GM12878 (cell line): ENCODE data around the gene DTX3. TPM values are rescaled to one million over a fixed set of nuclear protein-coding genes. Genes with fewer than 3 reads are reported as not detected.

Source experiments
- polyA plus RNA-seq, 11 experiments: library from polyadenylated mRNA; depleted of rRNA in 4 of 11; unstranded in 6 of 11; stranded (reverse) in 5 of 11; fragments of >200 nt; fragmentation: Nextera tagmentation in 4 of 11; fragmentation: Illumina TruSeq in 1 of 11; extraction: Ambion mirVana in 4 of 11; extraction: Trizol in 1 of 11; gene quantifications; 1 replicate in 1 of 11; 2 replicates in 10 of 11; pipeline versions ENCODE4 v1.2.1 to v1.2.3, GENCODE V29; 2011 to 2016; ENCODE audit warnings: inconsistent platforms in 2 of 11, missing spikeins in 2 of 11, low read depth in 1 of 11
- total RNA-seq, 4 experiments: library from RNA; depleted of rRNA in 3 of 4; stranded (reverse); fragments of >200 nt in 3 of 4; fragmentation: Illumina TruSeq in 1 of 4; extraction: Trizol in 1 of 4; gene quantifications; 2 replicates each; pipeline versions ENCODE4 v1.2.1 to v1.2.3, GENCODE V29; 2013 to 2021

Gene DTX3
- total and polyA plus RNA-seq, 10 of the 15 experiments (the other 5 are each of a cell fraction or from before 2014, with no cell fraction given), result 1.1 to 13.6 (median 5.6) TPM

Other genes with a start within 250 kb of the DTX3 start
Only the 7 nearest of the 24 such genes appear.
- 9.7 and 9.8 TPM in 2 replicates for gene DDIT3, start 84.3 kb upstream of the DTX3 start, total RNA-seq (2014; rRNA removed)
- 10.4 and 12.2 TPM in 2 replicates for gene DDIT3, start 84.3 kb upstream of the DTX3 start, total RNA-seq (2014; rRNA removed; fragmentation: Illumina TruSeq; extraction: Trizol)
- 8.2 and 9.2 TPM in 2 replicates for gene DDIT3, start 84.3 kb upstream of the DTX3 start, total RNA-seq (2021)
- gene DDIT3, start 84.3 kb upstream of the DTX3 start, polyA plus RNA-seq (2011; rRNA removed), result 23.6 and 25.0 TPM in 2 replicates
- 10.9 and 13.4 TPM in 2 replicates for gene DDIT3, start 84.3 kb upstream of the DTX3 start, polyA plus RNA-seq (2014; fragmentation: Illumina TruSeq; extraction: Trizol)
- 10 to 100 TPM; 26.8 to 28.9 TPM for gene DDIT3, start 84.3 kb upstream of the DTX3 start, polyA plus RNA-seq (2014; fragmentation: Nextera tagmentation; extraction: Ambion mirVana)
- 9.9 and 10.1 TPM in 2 replicates for gene DDIT3, start 84.3 kb upstream of the DTX3 start, polyA plus RNA-seq (2014; rRNA removed)
- 10 to 100 TPM; 20.0 to 21.7 TPM for gene DDIT3, start 84.3 kb upstream of the DTX3 start, polyA plus RNA-seq (2016; fragmentation: Nextera tagmentation; extraction: Ambion mirVana)
- 3.1 and 4.6 TPM in 2 replicates for gene MBD6, start 82.0 kb upstream of the DTX3 start, total RNA-seq (2014; rRNA removed)
- gene MBD6, start 82.0 kb upstream of the DTX3 start, total RNA-seq (2014; rRNA removed; fragmentation: Illumina TruSeq; extraction: Trizol), result 3.5 and 3.7 TPM in 2 replicates
- gene MBD6, start 82.0 kb upstream of the DTX3 start, total RNA-seq (2021), result 41.5 and 52.7 TPM in 2 replicates
- 2.0 and 3.8 TPM in 2 replicates for gene MBD6, start 82.0 kb upstream of the DTX3 start, polyA plus RNA-seq (2011; rRNA removed)
- 5.9 and 12.7 TPM in 2 replicates for gene MBD6, start 82.0 kb upstream of the DTX3 start, polyA plus RNA-seq (2014; fragmentation: Illumina TruSeq; extraction: Trizol)
- gene MBD6, start 82.0 kb upstream of the DTX3 start, polyA plus RNA-seq (2014; fragmentation: Nextera tagmentation; extraction: Ambion mirVana), result 1 to 10 TPM; 1.5 to 5.5 TPM
- 20.2 and 24.3 TPM in 2 replicates for gene MBD6, start 82.0 kb upstream of the DTX3 start, polyA plus RNA-seq (2014; rRNA removed)
- gene MBD6, start 82.0 kb upstream of the DTX3 start, polyA plus RNA-seq (2016; fragmentation: Nextera tagmentation; extraction: Ambion mirVana), result 1 to 10 TPM; 8.1 to 8.6 TPM
- gene DCTN2, start 57.6 kb upstream of the DTX3 start, total RNA-seq (2014; rRNA removed), result 80.8 and 115 TPM in 2 replicates
- 81.4 and 83.9 TPM in 2 replicates for gene DCTN2, start 57.6 kb upstream of the DTX3 start, total RNA-seq (2014; rRNA removed; fragmentation: Illumina TruSeq; extraction: Trizol)
- 87.3 and 87.4 TPM in 2 replicates for gene DCTN2, start 57.6 kb upstream of the DTX3 start, total RNA-seq (2021)
- gene DCTN2, start 57.6 kb upstream of the DTX3 start, polyA plus RNA-seq (2011; rRNA removed), result 85.1 and 88.9 TPM in 2 replicates
- 139 and 171 TPM in 2 replicates for gene DCTN2, start 57.6 kb upstream of the DTX3 start, polyA plus RNA-seq (2014; fragmentation: Illumina TruSeq; extraction: Trizol)
- gene DCTN2, start 57.6 kb upstream of the DTX3 start, polyA plus RNA-seq (2014; fragmentation: Nextera tagmentation; extraction: Ambion mirVana), result 10 to 100 TPM; 32.3 to 60.7 TPM
- gene DCTN2, start 57.6 kb upstream of the DTX3 start, polyA plus RNA-seq (2014; rRNA removed), result 113 TPM in 2 replicates
- 100 to 1,000 TPM; 115 to 117 TPM for gene DCTN2, start 57.6 kb upstream of the DTX3 start, polyA plus RNA-seq (2016; fragmentation: Nextera tagmentation; extraction: Ambion mirVana)
- gene KIF5A, start 54.8 kb upstream of the DTX3 start, total RNA-seq (2014; rRNA removed), result 1.0 and 1.1 TPM in 2 replicates
- gene KIF5A, start 54.8 kb upstream of the DTX3 start, total RNA-seq (2014; rRNA removed; fragmentation: Illumina TruSeq; extraction: Trizol), result 1.1 and 1.3 TPM in 2 replicates
- 2.2 and 2.9 TPM in 2 replicates for gene KIF5A, start 54.8 kb upstream of the DTX3 start, total RNA-seq (2021)
- 0.48 and 0.56 TPM in 2 replicates for gene KIF5A, start 54.8 kb upstream of the DTX3 start, polyA plus RNA-seq (2011; rRNA removed)
- 2.0 and 2.2 TPM in 2 replicates for gene KIF5A, start 54.8 kb upstream of the DTX3 start, polyA plus RNA-seq (2014; fragmentation: Illumina TruSeq; extraction: Trizol)
- gene KIF5A, start 54.8 kb upstream of the DTX3 start, polyA plus RNA-seq (2014; fragmentation: Nextera tagmentation; extraction: Ambion mirVana), result under 1 TPM; 0.35 to 0.44 TPM
- gene KIF5A, start 54.8 kb upstream of the DTX3 start, polyA plus RNA-seq (2014; rRNA removed), result 1.7 and 2.0 TPM in 2 replicates
- gene KIF5A, start 54.8 kb upstream of the DTX3 start, polyA plus RNA-seq (2016; fragmentation: Nextera tagmentation; extraction: Ambion mirVana), result under 1 TPM; 0.69 to 0.92 TPM
- gene PIP4K2C, start 13.6 kb upstream of the DTX3 start, total RNA-seq (2014; rRNA removed), result 13.1 and 15.0 TPM in 2 replicates
- gene PIP4K2C, start 13.6 kb upstream of the DTX3 start, total RNA-seq (2014; rRNA removed; fragmentation: Illumina TruSeq; extraction: Trizol), result 9.5 and 10.6 TPM in 2 replicates
- 19.0 and 20.9 TPM in 2 replicates for gene PIP4K2C, start 13.6 kb upstream of the DTX3 start, total RNA-seq (2021)
- gene PIP4K2C, start 13.6 kb upstream of the DTX3 start, polyA plus RNA-seq (2011; rRNA removed), result 19.2 and 23.7 TPM in 2 replicates
- gene PIP4K2C, start 13.6 kb upstream of the DTX3 start, polyA plus RNA-seq (2014; fragmentation: Illumina TruSeq; extraction: Trizol), result 25.1 and 34.2 TPM in 2 replicates
- gene PIP4K2C, start 13.6 kb upstream of the DTX3 start, polyA plus RNA-seq (2014; fragmentation: Nextera tagmentation; extraction: Ambion mirVana), result 1 to 10 TPM; 4.8 to 6.0 TPM
- 13.9 and 18.4 TPM in 2 replicates for gene PIP4K2C, start 13.6 kb upstream of the DTX3 start, polyA plus RNA-seq (2014; rRNA removed)
- 10 to 100 TPM; 13.3 to 16.5 TPM for gene PIP4K2C, start 13.6 kb upstream of the DTX3 start, polyA plus RNA-seq (2016; fragmentation: Nextera tagmentation; extraction: Ambion mirVana)
- 0.56 and 1.1 TPM in 2 replicates for gene ARHGEF25, start 6.6 kb downstream of the DTX3 start, total RNA-seq (2014; rRNA removed)
- 0.40 and 1.5 TPM in 2 replicates for gene ARHGEF25, start 6.6 kb downstream of the DTX3 start, total RNA-seq (2014; rRNA removed; fragmentation: Illumina TruSeq; extraction: Trizol)
- gene ARHGEF25, start 6.6 kb downstream of the DTX3 start, total RNA-seq (2021), result 1.5 and 1.7 TPM in 2 replicates
- gene ARHGEF25, start 6.6 kb downstream of the DTX3 start, polyA plus RNA-seq (2011; rRNA removed), result 2.5 and 4.5 TPM in 2 replicates
- gene ARHGEF25, start 6.6 kb downstream of the DTX3 start, polyA plus RNA-seq (2014; fragmentation: Illumina TruSeq; extraction: Trizol), result 2.7 TPM in 2 replicates
- under 1 TPM in 1 of 2 experiments, not detected in 1; 0.08 TPM for gene ARHGEF25, start 6.6 kb downstream of the DTX3 start, polyA plus RNA-seq (2014; fragmentation: Nextera tagmentation; extraction: Ambion mirVana)
- 1.1 and 1.2 TPM in 2 replicates for gene ARHGEF25, start 6.6 kb downstream of the DTX3 start, polyA plus RNA-seq (2014; rRNA removed)
- gene ARHGEF25, start 6.6 kb downstream of the DTX3 start, polyA plus RNA-seq (2016; fragmentation: Nextera tagmentation; extraction: Ambion mirVana), result not detected
- gene B4GALNT1, start 28.4 kb downstream of the DTX3 start, total RNA-seq (2014; rRNA removed), result 0.06 TPM in 1 of 2 replicates, not detected in the other
- gene B4GALNT1, start 28.4 kb downstream of the DTX3 start, total RNA-seq (2014; rRNA removed; fragmentation: Illumina TruSeq; extraction: Trizol), result 0.05 TPM in 1 of 2 replicates, not detected in the other
- 0.08 and 0.38 TPM in 2 replicates for gene B4GALNT1, start 28.4 kb downstream of the DTX3 start, total RNA-seq (2021)
- 0.14 and 0.17 TPM in 2 replicates for gene B4GALNT1, start 28.4 kb downstream of the DTX3 start, polyA plus RNA-seq (2011; rRNA removed)
- 0.01 TPM in 1 of 2 replicates, not detected in the other for gene B4GALNT1, start 28.4 kb downstream of the DTX3 start, polyA plus RNA-seq (2014; fragmentation: Illumina TruSeq; extraction: Trizol)
- not detected for gene B4GALNT1, start 28.4 kb downstream of the DTX3 start, polyA plus RNA-seq (2014; fragmentation: Nextera tagmentation; extraction: Ambion mirVana)
- gene B4GALNT1, start 28.4 kb downstream of the DTX3 start, polyA plus RNA-seq (2014; rRNA removed), result 0.03 and 0.17 TPM in 2 replicates
- under 1 TPM; 0.12 to 0.24 TPM for gene B4GALNT1, start 28.4 kb downstream of the DTX3 start, polyA plus RNA-seq (2016; fragmentation: Nextera tagmentation; extraction: Ambion mirVana)